Vagina (tissue), 2 donors: ENCODE data around the gene MAFG.

Experiments
- CTCF ChIP-seq, 3 experiments: fragments of 450-650 bp in 2 of 3; fragments of 200-600 bp in 1 of 3; sonication (generic) in 1 of 3; IDR thresholded peaks; one replicate each; pipeline ENCODE4 v1.5.1; 2017 to 2019; ENCODE audit warnings: antibody characterized with exemption in 3 of 3, mild to moderate bottlenecking in 2 of 3, moderate library complexity in 2 of 3
- POLR2A ChIP-seq, 2 donors: fragments of 450-650 bp; IDR thresholded peaks; one replicate each; pipeline ENCODE4 v1.6.1; 2017; ENCODE audit warnings: antibody characterized with exemption in 2 of 2, mild to moderate bottlenecking in 2 of 2, moderate library complexity in 2 of 2

DNA sequence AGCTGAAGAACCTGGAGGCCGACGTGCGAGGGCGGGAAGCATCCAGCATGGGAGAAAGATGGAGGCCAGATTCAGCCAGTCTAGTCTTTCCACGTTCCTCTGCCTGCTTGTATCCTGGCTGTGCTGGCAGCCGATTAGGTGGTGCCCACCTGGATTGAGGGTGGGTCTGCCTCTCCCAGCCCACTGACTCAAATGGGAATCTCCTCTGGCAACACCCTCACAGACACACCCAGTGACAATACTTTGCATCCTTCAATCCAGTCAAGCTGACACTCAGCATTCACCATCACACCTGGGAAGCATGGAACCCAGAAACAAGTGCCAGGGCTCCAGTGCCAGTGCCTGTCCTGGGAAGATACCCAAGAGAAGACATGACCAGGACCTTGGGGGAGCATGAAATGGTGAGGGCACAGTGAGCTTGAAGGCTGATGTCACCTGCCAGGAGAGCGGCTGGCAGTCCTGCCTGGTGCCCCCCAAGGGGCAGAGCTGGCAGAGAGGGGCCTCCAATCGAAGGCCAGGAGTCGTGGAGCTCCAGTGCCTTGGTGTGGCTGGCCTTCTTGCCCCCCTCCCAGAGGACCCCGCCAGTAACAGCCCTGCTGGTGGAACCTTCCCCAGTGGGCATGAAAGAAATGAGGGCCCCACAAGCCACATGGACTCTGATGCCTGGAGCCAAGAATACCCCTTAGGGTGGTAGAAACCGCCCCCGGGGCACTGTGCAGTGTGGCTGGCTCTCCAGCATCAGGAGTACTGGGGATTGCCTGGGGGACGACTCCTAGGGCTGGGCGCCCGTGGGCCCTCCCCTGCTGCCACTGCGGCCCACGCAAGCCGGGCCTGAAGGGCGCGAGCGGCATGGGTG, 26.1 kb downstream of the MAFG start:
- TF ChIP-seq CTCF (IDR thresholded peaks at IDR 0.05) (no peak), POLR2A (IDR thresholded peaks at IDR 0.05) (no peak)
